ENCODE results near the gene SLC25A21. TPM values are rescaled to one million over a fixed set of nuclear protein-coding genes. Genes with fewer than 3 reads are reported as not detected.
A peak's percentile ranks its signal among the peaks of the same experiment; 100 is the strongest.

The SLC25A21 gene
- total and polyA plus RNA-seq, 8 donors: 0.40 to 5.4 (median 1.3) TPM; not detected in 2

DNA sequence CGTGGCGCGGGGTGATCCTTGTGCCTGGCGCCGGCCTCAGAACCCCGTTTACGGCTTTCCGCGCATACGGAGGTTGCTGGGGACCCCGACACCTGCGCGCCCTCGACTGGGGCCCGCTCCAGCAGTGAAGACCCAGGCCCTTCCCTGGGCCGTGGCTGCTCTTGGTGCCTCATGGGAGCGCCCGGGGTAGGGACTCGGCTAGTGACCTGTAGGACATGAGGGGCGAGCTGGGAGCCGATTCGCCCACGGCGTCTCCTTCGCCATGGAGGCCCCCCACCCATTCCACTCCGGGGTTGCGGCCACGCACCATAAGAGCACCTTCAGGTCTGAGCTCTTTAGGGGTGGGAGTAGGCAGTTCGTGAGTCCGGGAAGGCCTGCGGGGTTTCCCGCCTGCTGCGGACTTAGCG, 525.0 kb downstream of the SLC25A21 start:
- Histone ChIP-seq H3K4me1 (peaks cover 17 to 25% (median 21%) of the 10 kb centered on the region in 4 donors), H3K9me3 (no peaks in the 10 kb centered on the region), H3K4me3 (peak overlapping the region; percentile 31 to 59 (median 42)), H3K27me3 (peaks cover 9 to 96% (median 67%) of the 10 kb centered on the region in 3 donors), H3K36me3 (no peaks in the 10 kb centered on the region), H3K27ac (no peak overlapping the region)
- no peak for TF ChIP-seq EP300 (IDR thresholded peaks at IDR 0.05)
- no peak for TF ChIP-seq POLR2A (IDR thresholded peaks at IDR 0.05)
- TF ChIP-seq POLR2AphosphoS5 (IDR thresholded peaks at IDR 0.05): no peak
- no peak for TF ChIP-seq CTCF (IDR thresholded peaks at IDR 0.05)
- 0 to 5% (median 3%) methylated on average over 3 to 34 of the region's 34 CpGs for WGBS, 5 donors
- DNase-seq: no peak
- intact Hi-C loops (cut with DNase I; ENCODE audit: low total_unique reads): loop anchor here (5.0 kb wide), 1 partner anchor 290 kb away; no protein-coding TSS in a partner anchor

DNA sequence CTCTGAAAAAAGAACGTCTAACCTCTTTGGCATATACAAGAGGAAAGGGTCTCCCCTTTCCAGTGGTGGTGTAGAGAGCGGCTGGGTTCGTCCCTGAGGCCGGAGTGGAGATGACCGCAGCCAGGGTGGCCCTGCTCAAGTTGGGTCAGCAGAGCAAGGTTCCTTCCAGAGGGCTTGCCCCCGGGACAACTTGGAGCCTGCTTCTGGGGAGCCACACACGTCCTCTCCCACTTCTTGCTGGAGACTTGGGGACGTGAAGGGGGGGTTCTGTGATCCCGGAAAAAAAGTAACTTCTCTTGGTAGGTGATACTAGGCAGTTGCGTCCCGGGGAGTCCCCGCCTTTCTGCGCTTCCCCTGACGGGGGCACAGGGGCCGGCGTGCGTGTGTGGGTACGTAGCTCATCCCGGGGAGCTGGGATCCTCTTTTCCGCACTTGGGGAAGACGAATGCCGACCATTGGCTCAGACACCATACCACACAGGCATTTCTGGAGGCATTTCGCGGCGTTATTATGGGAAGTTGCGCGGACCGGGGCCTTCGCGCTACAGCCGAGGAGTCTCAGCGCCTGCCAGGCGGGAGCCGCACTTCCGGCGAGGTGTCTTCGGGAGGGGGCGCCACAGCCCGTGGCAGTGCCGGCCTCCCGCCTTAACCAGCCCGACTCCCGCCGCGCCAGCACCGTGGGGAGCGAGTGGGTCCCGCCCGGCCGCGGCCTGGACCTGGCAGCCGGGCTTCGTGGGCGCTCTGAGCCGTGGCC, 525.6 kb downstream of the SLC25A21 start:
- Histone ChIP-seq H3K36me3 (no peaks in the 10 kb centered on the region), H3K4me1 (peaks cover 17 to 25% (median 21%) of the 10 kb centered on the region in 4 donors), H3K27me3 (peaks cover 9 to 96% (median 64%) of the 10 kb centered on the region in 3 donors), H3K4me3 (peak overlapping the region; percentile 31 to 59 (median 42)), H3K27ac (no peak overlapping the region), H3K9me3 (no peaks in the 10 kb centered on the region)
- intact Hi-C loops (cut with DNase I; ENCODE audit: low total_unique reads): loop anchor here (5.0 kb wide), 1 partner anchor 290 kb away; no protein-coding TSS in a partner anchor
- DNase-seq: peak in 1 of 2 donors; percentile 53
- TF ChIP-seq POLR2A (IDR thresholded peaks at IDR 0.05) (no peak), EP300 (IDR thresholded peaks at IDR 0.05) (no peak), CTCF (IDR thresholded peaks at IDR 0.05) (no peak), POLR2AphosphoS5 (IDR thresholded peaks at IDR 0.05) (no peak)
- 5 to 16% (median 7%) methylated on average over 25 to 55 of the region's 55 CpGs for WGBS, 5 donors

GRCh38 chr14:36633580-36633979, 538.8 kb downstream of the SLC25A21 start:
- 77 to 84% (median 82%) methylated on average over 3 of the region's 3 CpGs for WGBS, 5 donors
- H3K4me1 ChIP-seq: no peaks in the 10 kb centered on the region
- H3K27ac ChIP-seq: no peak overlapping the region
- H3K9me3 ChIP-seq: no peaks in the 10 kb centered on the region
- H3K27me3 ChIP-seq: peaks cover 0 to 10% (median 0%) of the 10 kb centered on the region in 3 donors
- no peaks in the 10 kb centered on the region for H3K36me3 ChIP-seq
- TF ChIP-seq POLR2AphosphoS5 (IDR thresholded peaks at IDR 0.05) (no peak), CTCF (IDR thresholded peaks at IDR 0.05) (no peak), POLR2A (IDR thresholded peaks at IDR 0.05) (no peak), EP300 (IDR thresholded peaks at IDR 0.05) (no peak)
- no peak overlapping the region for H3K4me3 ChIP-seq
- no peak for DNase-seq
- intact Hi-C loops (cut with DNase I; ENCODE audit: low total_unique reads): no loop called here

Small RNAs within 50 kb of the gene (small RNA-seq; reads per million reads assigned to genes)
- gene MIR4503 (0 reads per million in 4 donors), gene RNU6-273P (0 reads per million in 4 donors)

Other genes with a start within 250 kb of the SLC25A21 start
- 100 to 1,000 TPM in 1 of 5 donors, 10 to 100 TPM in 3, 1 to 10 TPM in 1; 4.6 to 133 (median 45.1) TPM for gene MIPOL1, start 25.3 kb upstream of the SLC25A21 start, total RNA-seq
- gene MIPOL1, start 25.3 kb upstream of the SLC25A21 start, polyA plus RNA-seq: 1 to 10 TPM; 2.2 to 4.9 (median 3.3) TPM

All from stomach (tissue), 9 donors.